GM12801 (cell line): ENCODE data around the gene NOXRED1.

ENCODE experiments used
- CTCF ChIP-seq: IDR thresholded peaks from one replicate; pipeline ENCODE4 v1.5.1; 2011; ENCODE audit warnings: control low read depth; ENCODE audit not compliant: insufficient read length; ENCODE audit errors: extremely low read depth

NOXRED1 gene

GRCh38 chr14:77457522-77458248 is 34.4 kb upstream of the NOXRED1 start, which contains the start of the genes AHSA1 and VIPAS39:
Gene AHSA1 (plus strand): TSS chr14:77458093. CDS start chr14:77458190, 97 bp downstream.
Gene VIPAS39 (minus strand): TSS chr14:77457601. CDS start chr14:77454102, 3,499 bp downstream.
- TF ChIP-seq CTCF = no peak

- no peak for TF ChIP-seq CTCF
Observed at GRCh38 chr14:77457115-77457521, 33.8 kb upstream of the NOXRED1 start.

- no peak for TF ChIP-seq CTCF
Observed at GRCh38 chr14:77455966-77456640, 32.8 kb upstream of the NOXRED1 start.

- TF ChIP-seq CTCF = no peak
Observed at GRCh38 chr14:77442196-77442595, 18.9 kb upstream of the NOXRED1 start.

- TF ChIP-seq CTCF = no peak
Observed at GRCh38 chr14:77439861-77440260, 16.5 kb upstream of the NOXRED1 start.

- no peak for TF ChIP-seq CTCF
Observed at GRCh38 chr14:77438596-77438995, 15.3 kb upstream of the NOXRED1 start.

GRCh38 chr14:77436042-77436441 is 12.7 kb upstream of the NOXRED1 start:
- no peak for TF ChIP-seq CTCF
